ENCODE data around the gene PRR22.

Gene PRR22

DNA sequence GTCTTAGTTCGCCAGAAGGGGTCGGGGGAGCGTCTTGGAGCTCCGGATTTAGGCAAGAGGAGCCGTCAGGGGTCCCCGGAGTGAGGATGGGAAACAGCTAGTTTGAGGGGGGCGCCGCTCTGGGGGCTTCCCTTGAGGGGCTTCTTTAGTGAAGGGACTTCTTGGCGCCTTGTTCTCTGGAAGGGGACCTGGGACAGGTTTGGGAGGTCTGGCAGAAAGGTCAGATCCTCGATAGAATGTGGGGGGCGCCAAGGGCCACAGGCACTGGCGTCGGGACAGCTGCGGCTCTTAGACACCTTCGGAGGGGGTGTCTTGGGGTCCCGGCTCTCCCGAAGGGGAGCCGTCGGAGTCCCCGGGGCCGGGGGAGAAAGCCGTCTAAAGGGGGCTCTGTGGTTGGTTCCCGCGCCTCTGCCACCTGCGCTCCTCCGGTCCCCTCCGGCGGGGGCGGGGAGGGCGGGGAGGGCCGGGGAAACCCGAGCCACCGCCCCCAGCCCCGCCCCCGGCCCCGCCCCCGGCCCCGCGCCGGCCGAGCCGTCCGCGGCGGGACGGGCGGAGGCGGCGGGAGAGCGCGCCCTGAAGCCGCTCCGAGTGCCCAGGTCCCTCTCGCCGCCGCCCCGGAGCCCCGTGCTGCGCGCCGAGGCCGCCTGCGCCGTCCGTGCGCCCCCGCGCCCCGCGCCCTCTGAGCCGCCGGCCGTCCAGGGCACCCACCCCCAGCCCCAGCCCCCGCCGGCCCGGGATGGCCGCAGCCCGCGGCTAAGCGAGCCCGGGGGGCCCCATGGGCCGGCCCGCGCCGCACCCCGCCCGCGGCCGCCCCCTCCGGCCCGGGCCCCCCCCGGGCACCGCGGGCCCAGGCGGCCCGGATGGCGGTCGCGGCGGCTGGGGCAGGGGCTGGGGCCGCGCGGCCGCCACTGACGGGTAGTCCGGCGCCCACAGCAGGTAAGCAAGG lies 20.2 kb upstream of the PRR22 start, which contains the start of gene NRTN:
Gene NRTN, plus strand, starts transcription at position 552 of the 946 bp plus-strand sequence. CDS start 19,099 bp downstream, outside the sequence.
- H3K27ac ChIP-seq (ENCODE audit: low read depth, low read length) = no peak within 1 kb of the TSS
- H3K9ac ChIP-seq (ENCODE audit: low read depth in 1 of 2, low read length in 2 of 2) = no peak within 1 kb of the TSS
- peak within 1 kb of the TSS; percentile 37 to 61 for H3K4me3 ChIP-seq (ENCODE audit: low read depth in 1 of 2, low read length in 2 of 2)
- no peaks in the 10 kb centered on the region for H3K27me3 ChIP-seq (ENCODE audit: control insufficient read depth in 1 of 2, insufficient read depth in 2 of 2, low read length in 2 of 2)
- H3K4me1 ChIP-seq (ENCODE audit: control insufficient read depth in 1 of 2, insufficient read depth in 2 of 2, low read length in 2 of 2) = peaks cover 18 to 26% of the 10 kb centered on the region in 2 donors
- H3K36me3 ChIP-seq (ENCODE audit: control insufficient read depth in 1 of 2, insufficient read depth in 2 of 2, low read length in 2 of 2) = no peaks in the 10 kb centered on the region
- H3K9me3 ChIP-seq (ENCODE audit: control insufficient read depth in 1 of 2, low read length in 2 of 2) = no peaks in the 10 kb centered on the region

GRCh38 chr19:5803752-5804515 lies 19.4 kb upstream of the PRR22 start:
- H3K27me3 ChIP-seq (ENCODE audit: control insufficient read depth in 1 of 2, insufficient read depth in 2 of 2, low read length in 2 of 2) = no peaks in the 10 kb centered on the region
- peak overlapping the region in 1 of 2 donors; percentile 35 for H3K9ac ChIP-seq (ENCODE audit: low read depth in 1 of 2, low read length in 2 of 2)
- no peak overlapping the region for H3K27ac ChIP-seq (ENCODE audit: low read depth, low read length)
- H3K4me1 ChIP-seq (ENCODE audit: control insufficient read depth in 1 of 2, insufficient read depth in 2 of 2, low read length in 2 of 2) = peaks cover 26 to 32% of the 10 kb centered on the region in 2 donors
- peak overlapping the region; percentile 61 to 69 for H3K4me3 ChIP-seq (ENCODE audit: low read depth in 1 of 2, low read length in 2 of 2)
- no peaks in the 10 kb centered on the region for H3K9me3 ChIP-seq (ENCODE audit: control insufficient read depth in 1 of 2, low read length in 2 of 2)
- no peaks in the 10 kb centered on the region for H3K36me3 ChIP-seq (ENCODE audit: control insufficient read depth in 1 of 2, insufficient read depth in 2 of 2, low read length in 2 of 2)

DNA sequence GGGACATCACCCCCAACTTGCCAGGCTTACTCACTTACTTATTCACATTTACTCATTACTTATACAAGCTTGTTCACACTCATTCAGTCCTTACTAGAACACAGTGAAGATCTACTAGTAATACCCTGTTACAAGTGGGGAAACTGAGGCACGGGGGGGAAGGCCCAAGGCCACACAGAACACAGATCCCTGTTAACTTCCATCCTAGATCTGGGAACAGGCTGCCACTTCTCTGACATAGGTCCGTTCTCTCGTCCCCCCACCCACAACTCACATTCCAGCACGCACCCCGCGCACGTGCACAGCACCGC lies 18.9 kb upstream of the PRR22 start:
- Histone ChIP-seq H3K9ac (ENCODE audit: low read depth in 1 of 2, low read length in 2 of 2) (peak overlapping the region in 1 of 2 donors; percentile 35), H3K27ac (ENCODE audit: low read depth, low read length) (no peak overlapping the region), H3K36me3 (ENCODE audit: control insufficient read depth in 1 of 2, insufficient read depth in 2 of 2, low read length in 2 of 2) (no peaks in the 10 kb centered on the region), H3K4me3 (ENCODE audit: low read depth in 1 of 2, low read length in 2 of 2) (peak overlapping the region; percentile 61 to 69), H3K4me1 (ENCODE audit: control insufficient read depth in 1 of 2, insufficient read depth in 2 of 2, low read length in 2 of 2) (peaks cover 27 to 32% of the 10 kb centered on the region in 2 donors), H3K27me3 (ENCODE audit: control insufficient read depth in 1 of 2, insufficient read depth in 2 of 2, low read length in 2 of 2) (no peaks in the 10 kb centered on the region), H3K9me3 (ENCODE audit: control insufficient read depth in 1 of 2, low read length in 2 of 2) (no peaks in the 10 kb centered on the region)

GRCh38 chr19:5801796-5802619 lies 17.5 kb upstream of the PRR22 start:
- H3K27me3 ChIP-seq (ENCODE audit: control insufficient read depth in 1 of 2, insufficient read depth in 2 of 2, low read length in 2 of 2) = no peaks in the 10 kb centered on the region
- no peaks in the 10 kb centered on the region for H3K36me3 ChIP-seq (ENCODE audit: control insufficient read depth in 1 of 2, insufficient read depth in 2 of 2, low read length in 2 of 2)
- H3K9ac ChIP-seq (ENCODE audit: low read depth in 1 of 2, low read length in 2 of 2) = no peak overlapping the region
- H3K27ac ChIP-seq (ENCODE audit: low read depth, low read length) = no peak overlapping the region
- peaks cover 27 to 32% of the 10 kb centered on the region in 2 donors for H3K4me1 ChIP-seq (ENCODE audit: control insufficient read depth in 1 of 2, insufficient read depth in 2 of 2, low read length in 2 of 2)
- H3K9me3 ChIP-seq (ENCODE audit: control insufficient read depth in 1 of 2, low read length in 2 of 2) = no peaks in the 10 kb centered on the region
- no peak overlapping the region for H3K4me3 ChIP-seq (ENCODE audit: low read depth in 1 of 2, low read length in 2 of 2)

DNA sequence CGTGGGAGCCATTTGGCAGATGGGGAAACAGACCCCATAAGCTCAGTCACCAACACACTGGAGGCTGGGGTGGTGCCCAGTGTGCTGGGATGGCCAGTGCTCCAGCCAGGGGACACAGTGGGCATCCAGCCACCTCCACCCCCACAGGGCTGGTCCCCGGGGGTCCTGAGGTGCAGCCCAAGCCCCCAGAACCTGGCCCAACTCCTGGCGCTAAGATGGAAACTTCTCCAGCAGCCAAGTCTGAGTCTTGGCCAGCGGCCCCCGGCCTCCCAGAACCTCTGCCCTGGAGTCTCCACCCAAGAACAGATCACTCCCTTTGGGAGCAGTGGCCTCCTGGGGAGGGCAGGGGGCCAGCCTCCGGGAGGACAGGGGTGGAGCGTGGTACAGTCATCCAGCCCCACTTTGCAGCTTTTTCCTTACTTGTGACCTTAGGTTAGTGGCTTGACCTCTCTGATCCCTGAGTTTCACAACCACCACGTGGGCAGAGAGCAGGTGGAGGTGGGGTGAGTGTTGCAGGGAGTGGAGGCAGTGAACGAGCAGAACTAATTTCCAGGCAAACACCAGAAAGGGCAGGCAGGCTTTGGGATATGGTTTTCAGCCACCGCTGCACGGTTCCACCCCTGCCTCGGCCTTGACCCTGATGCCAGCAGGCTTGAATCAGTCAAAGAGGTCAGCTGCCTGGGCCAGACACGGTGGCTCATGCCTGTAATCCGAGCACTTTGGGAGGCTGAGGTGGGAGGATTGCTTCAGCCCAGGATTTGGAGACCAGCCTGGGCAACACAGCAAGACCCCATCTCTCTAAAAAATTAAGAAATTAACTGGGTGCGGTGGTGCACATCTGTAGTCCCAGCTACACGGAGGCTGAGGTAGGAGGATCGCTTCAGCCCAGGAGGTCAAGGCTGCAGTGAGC lies 16.1 kb upstream of the PRR22 start:
- Histone ChIP-seq H3K27me3 (ENCODE audit: control insufficient read depth in 1 of 2, insufficient read depth in 2 of 2, low read length in 2 of 2) (no peaks in the 10 kb centered on the region), H3K9ac (ENCODE audit: low read depth in 1 of 2, low read length in 2 of 2) (no peak overlapping the region), H3K4me3 (ENCODE audit: low read depth in 1 of 2, low read length in 2 of 2) (no peak overlapping the region), H3K36me3 (ENCODE audit: control insufficient read depth in 1 of 2, insufficient read depth in 2 of 2, low read length in 2 of 2) (no peaks in the 10 kb centered on the region), H3K9me3 (ENCODE audit: control insufficient read depth in 1 of 2, low read length in 2 of 2) (no peaks in the 10 kb centered on the region), H3K27ac (ENCODE audit: low read depth, low read length) (no peak overlapping the region), H3K4me1 (ENCODE audit: control insufficient read depth in 1 of 2, insufficient read depth in 2 of 2, low read length in 2 of 2) (peaks cover 27 to 32% of the 10 kb centered on the region in 2 donors)

- no peaks in the 10 kb centered on the region for H3K9me3 ChIP-seq (ENCODE audit: control insufficient read depth in 1 of 2, low read length in 2 of 2)
- H3K4me1 ChIP-seq (ENCODE audit: control insufficient read depth in 1 of 2, insufficient read depth in 2 of 2, low read length in 2 of 2) = peaks cover 27 to 32% of the 10 kb centered on the region in 2 donors
- H3K27ac ChIP-seq (ENCODE audit: low read depth, low read length) = no peak overlapping the region
- H3K27me3 ChIP-seq (ENCODE audit: control insufficient read depth in 1 of 2, insufficient read depth in 2 of 2, low read length in 2 of 2) = no peaks in the 10 kb centered on the region
- H3K9ac ChIP-seq (ENCODE audit: low read depth in 1 of 2, low read length in 2 of 2) = no peak overlapping the region
- no peaks in the 10 kb centered on the region for H3K36me3 ChIP-seq (ENCODE audit: control insufficient read depth in 1 of 2, insufficient read depth in 2 of 2, low read length in 2 of 2)
- no peak overlapping the region for H3K4me3 ChIP-seq (ENCODE audit: low read depth in 1 of 2, low read length in 2 of 2)
These were observed 15.0 kb upstream of the PRR22 start for GRCh38 chr19:5799247-5800241.

GRCh38 chr19:5798244-5798643 lies 13.7 kb upstream of the PRR22 start:
- Histone ChIP-seq H3K27me3 (ENCODE audit: control insufficient read depth in 1 of 2, insufficient read depth in 2 of 2, low read length in 2 of 2) (no peaks in the 10 kb centered on the region), H3K9ac (ENCODE audit: low read depth in 1 of 2, low read length in 2 of 2) (no peak overlapping the region), H3K9me3 (ENCODE audit: control insufficient read depth in 1 of 2, low read length in 2 of 2) (no peaks in the 10 kb centered on the region)

GRCh38 chr19:5795382-5795919 lies 10.9 kb upstream of the PRR22 start:
- Histone ChIP-seq H3K4me3 (ENCODE audit: low read depth in 1 of 2, low read length in 2 of 2) (no peak overlapping the region), H3K27ac (ENCODE audit: low read depth, low read length) (no peak overlapping the region), H3K36me3 (ENCODE audit: control insufficient read depth in 1 of 2, insufficient read depth in 2 of 2, low read length in 2 of 2) (no peaks in the 10 kb centered on the region), H3K9ac (ENCODE audit: low read depth in 1 of 2, low read length in 2 of 2) (no peak overlapping the region), H3K27me3 (ENCODE audit: control insufficient read depth in 1 of 2, insufficient read depth in 2 of 2, low read length in 2 of 2) (no peaks in the 10 kb centered on the region), H3K4me1 (ENCODE audit: control insufficient read depth in 1 of 2, insufficient read depth in 2 of 2, low read length in 2 of 2) (peaks cover 13 to 16% of the 10 kb centered on the region in 2 donors), H3K9me3 (ENCODE audit: control insufficient read depth in 1 of 2, low read length in 2 of 2) (no peaks in the 10 kb centered on the region)

More at GRCh38 chr19:5798244-5798643, 13.7 kb upstream of the PRR22 start:
- Histone ChIP-seq H3K4me1 (ENCODE audit: control insufficient read depth in 1 of 2, insufficient read depth in 2 of 2, low read length in 2 of 2) (peaks cover 20 to 22% of the 10 kb centered on the region in 2 donors), H3K4me3 (ENCODE audit: low read depth in 1 of 2, low read length in 2 of 2) (no peak overlapping the region), H3K27ac (ENCODE audit: low read depth, low read length) (no peak overlapping the region), H3K36me3 (ENCODE audit: control insufficient read depth in 1 of 2, insufficient read depth in 2 of 2, low read length in 2 of 2) (no peaks in the 10 kb centered on the region)

Data from duodenal mucosa (tissue), 2 donors.